ENCODE results near the gene GCFC2. TPM values are rescaled to one million over a fixed set of nuclear protein-coding genes. Genes with fewer than 3 reads are reported as not detected.
"Not testable (repeated sequence)": the region's sequence is repeated elsewhere in the genome, so short reads cannot be mapped to it uniquely, and the experiment has no call there.

The GCFC2 gene
- total RNA-seq, result 10 to 100 TPM; 17.1 to 27.0 TPM

- Mint-ChIP-seq H3K27ac (peak within 1 kb of the TSS; percentile 97), H3K9me3 (ENCODE audit: low read depth) (no peaks in the 10 kb centered on the region), H3K27me3 (peaks cover 6% of the 10 kb centered on the region), H3K36me3 (peaks cover 9% of the 10 kb centered on the region), H3K4me1 (peaks cover 33% of the 10 kb centered on the region), H3K4me3 (peak within 1 kb of the TSS; percentile 81)
- ATAC-seq (peak; percentile 89), DNase-seq (peak; percentile 88)
- CTCF ChIA-PET, result interaction anchor here (2.6 kb wide), 1 partner anchor 33 kb away, joined by 9 read pairs; no protein-coding TSS in a partner anchor
These were observed at the start of gene GCFC2 for GRCh38 chr2:75710577-75711253. Gene GCFC2, minus strand, starts transcription at chr2:75710915. Its CDS starts 60 bp downstream, at chr2:75710855.

DNA sequence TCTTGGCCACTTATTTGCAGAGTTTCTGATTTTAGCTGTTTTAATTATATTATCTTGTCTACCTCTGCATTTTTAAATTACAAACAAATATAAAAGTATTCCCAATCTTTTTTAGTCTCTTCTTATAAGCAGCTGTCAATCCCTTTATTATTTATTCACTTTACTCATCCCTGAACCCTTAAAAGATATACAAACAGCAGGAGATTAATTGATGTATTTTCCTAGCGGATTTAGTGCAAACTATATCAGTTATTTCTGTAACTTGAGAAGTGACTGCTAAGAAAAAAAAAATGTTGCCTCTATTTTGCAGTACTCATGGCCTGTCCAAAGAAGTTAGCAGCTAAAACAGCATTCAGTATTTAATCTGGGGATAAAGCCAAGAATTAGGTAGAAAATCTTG lies 42.1 kb upstream of the GCFC2 start:
- CTCF ChIA-PET, result no interaction called here
- H3K27me3 Mint-ChIP-seq, result peaks cover 16% of the 10 kb centered on the region
- no peaks in the 10 kb centered on the region for H3K36me3 Mint-ChIP-seq
- ATAC-seq, result no peak
- H3K9me3 Mint-ChIP-seq (ENCODE audit: low read depth), result no peaks in the 10 kb centered on the region
- H3K4me3 Mint-ChIP-seq, result no peak overlapping the region
- no peaks in the 10 kb centered on the region for H3K4me1 Mint-ChIP-seq
- no peak overlapping the region for H3K27ac Mint-ChIP-seq
- DNase-seq, result no peak

GRCh38 chr2:75751824-75752468 lies 41.2 kb upstream of the GCFC2 start:
- Mint-ChIP-seq H3K27ac (no peak overlapping the region), H3K9me3 (ENCODE audit: low read depth) (no peaks in the 10 kb centered on the region), H3K4me3 (no peak overlapping the region), H3K27me3 (peaks cover 16% of the 10 kb centered on the region), H3K4me1 (no peaks in the 10 kb centered on the region), H3K36me3 (no peaks in the 10 kb centered on the region)
- no peak for DNase-seq
- ATAC-seq, result no peak
- CTCF ChIA-PET, result no interaction called here

GRCh38 chr2:75751360-75751759 lies 40.6 kb upstream of the GCFC2 start:
- H3K36me3 Mint-ChIP-seq, result no peaks in the 10 kb centered on the region
- DNase-seq, result no peak
- no peak overlapping the region for H3K4me3 Mint-ChIP-seq
- no peak overlapping the region for H3K27ac Mint-ChIP-seq
- CTCF ChIA-PET, result no interaction called here
- no peaks in the 10 kb centered on the region for H3K9me3 Mint-ChIP-seq (ENCODE audit: low read depth)
- ATAC-seq, result no peak
- peaks cover 16% of the 10 kb centered on the region for H3K27me3 Mint-ChIP-seq
- H3K4me1 Mint-ChIP-seq, result no peaks in the 10 kb centered on the region

DNA sequence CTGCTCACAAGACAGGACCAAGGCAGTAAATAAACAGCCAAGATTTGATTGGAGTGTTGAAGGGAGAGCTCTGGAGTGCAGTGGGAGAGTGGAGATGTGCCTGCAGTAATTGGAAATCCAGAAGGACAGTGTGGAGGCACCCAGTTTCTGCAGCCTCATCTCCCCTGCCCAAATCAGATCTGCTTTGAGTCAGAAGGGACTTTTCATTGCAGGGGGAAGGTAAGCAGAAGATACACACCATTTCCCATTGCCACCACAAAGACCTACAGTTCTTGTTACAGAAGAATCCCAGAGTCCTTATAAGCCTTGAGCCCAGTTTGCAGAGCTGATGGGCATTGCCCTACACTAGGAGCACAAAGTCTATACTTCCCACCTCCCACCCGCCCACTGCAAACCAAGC lies 27.2 kb upstream of the GCFC2 start:
- H3K4me1 Mint-ChIP-seq, result no peaks in the 10 kb centered on the region
- CTCF ChIA-PET, result no interaction called here
- H3K27ac Mint-ChIP-seq, result no peak overlapping the region
- no peak for DNase-seq
- H3K27me3 Mint-ChIP-seq, result peaks cover 2% of the 10 kb centered on the region
- H3K9me3 Mint-ChIP-seq (ENCODE audit: low read depth), result no peaks in the 10 kb centered on the region
- H3K36me3 Mint-ChIP-seq, result no peaks in the 10 kb centered on the region
- no peak for ATAC-seq
- no peak overlapping the region for H3K4me3 Mint-ChIP-seq

GRCh38 chr2:75736276-75736675 lies 25.6 kb upstream of the GCFC2 start:
- H3K4me1 Mint-ChIP-seq, result no peaks in the 10 kb centered on the region
- H3K27me3 Mint-ChIP-seq, result peaks cover 2% of the 10 kb centered on the region
- H3K27ac Mint-ChIP-seq, result no peak overlapping the region
- no peak overlapping the region for H3K4me3 Mint-ChIP-seq
- ATAC-seq (no peak), DNase-seq (no peak)
- H3K36me3 Mint-ChIP-seq, result no peaks in the 10 kb centered on the region
- CTCF ChIA-PET, result no interaction called here
- no peaks in the 10 kb centered on the region for H3K9me3 Mint-ChIP-seq (ENCODE audit: low read depth)

DNA sequence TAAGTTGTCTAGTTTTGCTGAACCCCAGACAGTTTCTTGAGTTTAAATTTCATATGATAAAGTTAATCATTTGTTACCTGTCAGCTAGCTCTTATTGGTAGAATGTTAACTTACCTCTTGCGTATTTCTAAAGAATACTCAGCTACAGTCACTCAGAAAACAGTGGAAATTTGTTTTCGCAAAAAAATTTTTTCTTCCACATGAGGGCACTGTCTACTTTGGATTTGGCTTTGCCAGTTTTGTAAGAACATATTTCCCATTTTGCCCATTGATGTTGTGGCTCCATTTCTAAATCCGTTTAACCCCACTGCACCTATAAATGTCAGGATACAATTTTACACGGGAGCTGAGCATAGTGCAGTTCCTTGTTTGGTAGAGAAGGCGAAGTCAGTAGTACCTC lies 19.1 kb upstream of the GCFC2 start:
- ATAC-seq (no peak), DNase-seq (no peak)
- H3K4me1 Mint-ChIP-seq, result no peaks in the 10 kb centered on the region
- H3K27ac Mint-ChIP-seq, result no peak overlapping the region
- H3K4me3 Mint-ChIP-seq, result no peak overlapping the region
- no peaks in the 10 kb centered on the region for H3K9me3 Mint-ChIP-seq (ENCODE audit: low read depth)
- CTCF ChIA-PET, result interaction anchor here (0.7 kb wide), 1 partner anchor 650 kb away, joined by 3 read pairs; no protein-coding TSS in a partner anchor
- peaks cover 18% of the 10 kb centered on the region for H3K27me3 Mint-ChIP-seq
- no peaks in the 10 kb centered on the region for H3K36me3 Mint-ChIP-seq

DNA sequence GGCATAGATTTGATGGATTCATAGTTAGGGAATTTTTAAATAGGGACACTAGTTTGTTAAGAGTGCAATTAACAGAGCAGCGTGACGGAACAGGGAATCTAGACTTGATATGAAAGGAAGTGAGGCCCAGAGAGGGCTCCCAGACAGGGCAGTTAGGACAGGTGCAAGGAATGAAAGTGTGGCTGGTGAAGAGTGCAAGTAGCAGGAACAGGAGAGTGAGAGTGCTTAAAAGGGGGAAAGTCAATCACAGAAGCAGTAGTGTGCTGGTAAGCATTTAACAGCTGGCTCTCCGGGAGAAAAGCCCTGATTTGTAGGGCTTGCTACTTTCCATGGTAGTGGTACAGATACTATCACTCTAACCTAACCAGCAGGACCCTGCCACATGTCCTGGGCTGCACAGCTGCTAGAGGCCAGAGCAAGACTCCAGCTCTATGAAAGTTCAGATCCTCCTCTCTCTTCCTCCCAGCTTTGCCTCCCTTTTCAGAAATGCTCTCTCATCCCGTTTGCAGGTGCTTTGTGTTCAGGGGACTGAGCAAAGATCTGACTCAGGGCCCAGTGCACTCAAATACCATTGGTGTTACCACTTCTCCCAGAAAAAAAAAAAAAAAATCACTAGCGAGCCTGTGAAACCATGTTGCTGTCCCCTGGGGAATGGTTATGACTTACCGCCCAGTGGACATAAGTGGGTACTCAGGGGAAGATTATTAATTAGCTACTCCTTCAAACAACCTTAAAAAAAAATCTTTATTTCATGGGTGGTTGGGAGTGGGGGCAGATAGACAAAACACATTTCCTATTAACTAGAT lies 18.1 kb upstream of the GCFC2 start:
- no peaks in the 10 kb centered on the region for H3K4me1 Mint-ChIP-seq
- CTCF ChIA-PET, result no interaction called here
- no peak for ATAC-seq

GRCh38 chr2:75722687-75723086 lies 12.0 kb upstream of the GCFC2 start:
- CTCF ChIA-PET, result interaction anchor here (1.5 to 1.7 kb wide), 2 partner anchors 82 to 114 kb away, joined by 4 to 7 read pairs; no protein-coding TSS in a partner anchor
- H3K9me3 Mint-ChIP-seq (ENCODE audit: low read depth), result no peaks in the 10 kb centered on the region
- no peaks in the 10 kb centered on the region for H3K4me1 Mint-ChIP-seq
- no peak for ATAC-seq
- peaks cover 35% of the 10 kb centered on the region for H3K27me3 Mint-ChIP-seq
- H3K4me3 Mint-ChIP-seq, result no peak overlapping the region
- DNase-seq, result no peak
- no peak overlapping the region for H3K27ac Mint-ChIP-seq
- no peaks in the 10 kb centered on the region for H3K36me3 Mint-ChIP-seq

More for the DNA sequence above, 18.1 kb upstream of the GCFC2 start:
- Mint-ChIP-seq H3K9me3 (ENCODE audit: low read depth) (no peaks in the 10 kb centered on the region), H3K27ac (no peak overlapping the region), H3K27me3 (peaks cover 18% of the 10 kb centered on the region), H3K4me3 (no peak overlapping the region), H3K36me3 (no peaks in the 10 kb centered on the region)
- no peak for DNase-seq

GRCh38 chr2:75720525-75720924 lies 9.8 kb upstream of the GCFC2 start:
- CTCF ChIA-PET, result no interaction called here
- H3K4me3 Mint-ChIP-seq, result no peak overlapping the region
- peaks cover 25% of the 10 kb centered on the region for H3K27me3 Mint-ChIP-seq
- H3K27ac Mint-ChIP-seq, result no peak overlapping the region
- H3K36me3 Mint-ChIP-seq, result no peaks in the 10 kb centered on the region
- ATAC-seq (no peak), DNase-seq (no peak)
- no peaks in the 10 kb centered on the region for H3K4me1 Mint-ChIP-seq
- no peaks in the 10 kb centered on the region for H3K9me3 Mint-ChIP-seq (ENCODE audit: low read depth)

DNA sequence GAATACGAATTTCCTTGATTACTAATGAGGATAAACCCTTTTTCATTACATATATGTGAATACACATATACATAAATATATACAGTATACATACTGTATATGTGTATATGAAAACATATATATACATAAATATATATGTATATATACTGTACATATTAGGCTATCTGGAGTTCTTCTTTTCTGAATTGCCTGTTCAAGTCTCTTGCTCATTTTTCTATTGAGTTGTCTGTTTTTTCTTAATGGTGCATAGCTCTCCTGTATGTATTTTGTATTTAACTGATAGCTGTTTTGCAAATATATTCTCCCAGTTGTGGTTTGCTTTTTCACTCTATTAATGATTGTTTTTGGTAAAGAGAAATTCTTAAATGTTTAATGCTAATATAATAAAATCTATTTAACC lies 8.9 kb upstream of the GCFC2 start:
- DNase-seq (no peak), ATAC-seq (no peak)
- CTCF ChIA-PET, result no interaction called here
- Mint-ChIP-seq H3K27ac (no peak overlapping the region), H3K9me3 (ENCODE audit: low read depth) (no peaks in the 10 kb centered on the region), H3K27me3 (peaks cover 31% of the 10 kb centered on the region), H3K4me1 (peaks cover 2% of the 10 kb centered on the region), H3K4me3 (no peak overlapping the region), H3K36me3 (no peaks in the 10 kb centered on the region)

DNA sequence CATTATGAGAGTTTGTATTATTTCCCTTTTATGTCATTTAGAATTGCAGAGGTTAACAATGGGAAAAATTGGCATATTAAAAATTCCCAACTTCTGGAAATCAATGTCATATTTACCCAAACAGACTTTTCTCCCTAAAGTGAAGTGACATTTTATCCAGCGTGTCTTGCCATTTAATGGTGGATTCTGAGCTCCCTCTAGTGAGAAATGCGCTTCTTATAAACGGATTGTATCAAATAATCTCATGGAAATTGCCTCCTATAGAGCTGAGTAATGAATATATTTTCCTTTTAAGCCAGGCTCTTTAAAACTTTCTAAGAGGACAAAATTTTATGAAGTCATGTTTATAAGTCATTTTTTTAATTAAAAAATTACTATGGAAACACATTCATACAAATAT lies 5.7 kb upstream of the GCFC2 start:
- CTCF ChIA-PET, result interaction anchor here (1.2 to 1.4 kb wide), 4 partner anchors 39 to 652 kb away, joined by 3 to 7 read pairs (median 3); no protein-coding TSS in a partner anchor
- no peak for DNase-seq
- H3K9me3 Mint-ChIP-seq (ENCODE audit: low read depth), result no peaks in the 10 kb centered on the region
- no peak overlapping the region for H3K4me3 Mint-ChIP-seq
- H3K4me1 Mint-ChIP-seq, result peaks cover 5% of the 10 kb centered on the region
- H3K27ac Mint-ChIP-seq, result no peak overlapping the region
- no peaks in the 10 kb centered on the region for H3K36me3 Mint-ChIP-seq
- ATAC-seq, result no peak
- H3K27me3 Mint-ChIP-seq, result peaks cover 17% of the 10 kb centered on the region

- H3K9me3 Mint-ChIP-seq (ENCODE audit: low read depth); DNase-seq; ATAC-seq; H3K27me3 Mint-ChIP-seq; H3K36me3 Mint-ChIP-seq: not testable (repeated sequence)
- Mint-ChIP-seq H3K4me3 (peak overlapping the region; percentile 81), H3K27ac (peak overlapping the region; percentile 97), H3K4me1 (peaks cover 28% of the 10 kb centered on the region)
- CTCF ChIA-PET, result interaction anchor here (1.8 to 2.6 kb wide), 2 partner anchors 13 to 34 kb away, joined by 7 to 9 read pairs; no protein-coding TSS in a partner anchor
These were observed 875 bp upstream of the GCFC2 start for GRCh38 chr2:75711590-75711989.

Data from activated CD8-positive, alpha-beta memory T cell treated with anti-CD3 and anti-CD28 coated beads, Interleukin-2, amount 10 ng/mL, durations not matched to agents 7 days and 5 days (primary cell).